ENCODE results near the gene KIF14.

DNA sequence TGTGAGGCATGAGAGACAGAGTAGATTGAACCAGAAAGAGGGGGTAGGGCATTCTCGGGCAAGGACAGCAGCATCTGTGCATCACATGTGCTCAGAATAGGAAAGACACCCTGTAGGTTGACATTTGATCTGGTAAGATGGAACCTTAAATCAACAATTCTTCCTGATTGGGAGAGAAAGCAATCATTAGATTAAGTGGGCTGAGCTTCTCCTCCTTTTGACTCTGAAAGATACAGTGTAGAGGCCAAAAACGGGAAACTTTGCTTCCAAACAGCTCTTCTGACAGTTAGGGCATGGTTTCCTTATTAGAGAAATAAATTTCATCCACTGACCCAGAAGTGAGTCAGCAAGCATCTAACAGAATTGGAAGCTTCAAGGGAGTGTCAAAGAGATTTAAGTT is 9.7 kb downstream of the KIF14 start:
- TF ChIP-seq BHLHE40 (IDR thresholded peaks at IDR 0.05; ENCODE audit: borderline replicate concordance) = no peak
- TF ChIP-seq SP1 (IDR thresholded peaks at IDR 0.05) = no peak
- no peak for TF ChIP-seq ZNF384 (IDR thresholded peaks at IDR 0.05)
- no peak for TF ChIP-seq TARDBP (IDR thresholded peaks at IDR 0.05)
- TF ChIP-seq CTBP1 (IDR thresholded peaks at IDR 0.05; ENCODE audit: borderline replicate concordance) = no peak
- no peak for TF ChIP-seq FOXK2 (IDR thresholded peaks at IDR 0.05)
- TF ChIP-seq SUZ12 (IDR thresholded peaks at IDR 0.05) = no peak
- no peak for TF ChIP-seq NFRKB (IDR thresholded peaks at IDR 0.05)
- no peak for TF ChIP-seq HDGF (IDR thresholded peaks at IDR 0.05; ENCODE audit: borderline replicate concordance)
- TF ChIP-seq ARNT (IDR thresholded peaks at IDR 0.05) = no peak
- TF ChIP-seq L3MBTL2 (conservative IDR thresholded peaks at IDR 0.05) = no peak
- TF ChIP-seq, protein P1, sequence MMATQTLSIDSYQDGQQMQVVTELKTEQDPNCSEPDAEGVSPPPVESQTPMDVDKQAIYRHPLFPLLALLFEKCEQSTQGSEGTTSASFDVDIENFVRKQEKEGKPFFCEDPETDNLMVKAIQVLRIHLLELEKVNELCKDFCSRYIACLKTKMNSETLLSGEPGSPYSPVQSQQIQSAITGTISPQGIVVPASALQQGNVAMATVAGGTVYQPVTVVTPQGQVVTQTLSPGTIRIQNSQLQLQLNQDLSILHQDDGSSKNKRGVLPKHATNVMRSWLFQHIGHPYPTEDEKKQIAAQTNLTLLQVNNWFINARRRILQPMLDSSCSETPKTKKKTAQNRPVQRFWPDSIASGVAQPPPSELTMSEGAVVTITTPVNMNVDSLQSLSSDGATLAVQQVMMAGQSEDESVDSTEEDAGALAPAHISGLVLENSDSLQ (IDR thresholded peaks at IDR 0.05) = no peak
- no peak for TF ChIP-seq FOXA1 (IDR thresholded peaks at IDR 0.05)
